ENCODE results near the gene WDFY2.

The WDFY2 gene

DNA sequence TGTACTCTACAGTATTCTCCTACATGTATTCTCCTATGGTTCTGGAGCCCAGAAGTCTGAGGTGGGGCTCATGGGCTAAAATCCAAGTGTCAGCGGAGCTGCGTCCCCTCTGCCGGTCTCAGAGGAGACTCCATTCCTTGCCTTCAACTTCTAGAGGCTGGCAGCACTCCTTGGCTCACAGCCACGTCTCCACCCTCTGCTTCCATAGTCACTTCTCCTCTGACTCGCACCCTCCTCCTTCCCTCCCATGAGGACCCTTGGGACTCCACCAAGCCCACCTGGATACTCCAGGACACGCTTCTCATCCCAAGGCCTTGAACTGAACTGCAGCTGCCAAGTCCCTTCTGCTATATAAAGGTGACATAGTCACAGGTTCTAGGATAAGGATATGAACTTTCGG lies 191.9 kb downstream of the WDFY2 start:
- TF ChIP-seq, protein P1, sequence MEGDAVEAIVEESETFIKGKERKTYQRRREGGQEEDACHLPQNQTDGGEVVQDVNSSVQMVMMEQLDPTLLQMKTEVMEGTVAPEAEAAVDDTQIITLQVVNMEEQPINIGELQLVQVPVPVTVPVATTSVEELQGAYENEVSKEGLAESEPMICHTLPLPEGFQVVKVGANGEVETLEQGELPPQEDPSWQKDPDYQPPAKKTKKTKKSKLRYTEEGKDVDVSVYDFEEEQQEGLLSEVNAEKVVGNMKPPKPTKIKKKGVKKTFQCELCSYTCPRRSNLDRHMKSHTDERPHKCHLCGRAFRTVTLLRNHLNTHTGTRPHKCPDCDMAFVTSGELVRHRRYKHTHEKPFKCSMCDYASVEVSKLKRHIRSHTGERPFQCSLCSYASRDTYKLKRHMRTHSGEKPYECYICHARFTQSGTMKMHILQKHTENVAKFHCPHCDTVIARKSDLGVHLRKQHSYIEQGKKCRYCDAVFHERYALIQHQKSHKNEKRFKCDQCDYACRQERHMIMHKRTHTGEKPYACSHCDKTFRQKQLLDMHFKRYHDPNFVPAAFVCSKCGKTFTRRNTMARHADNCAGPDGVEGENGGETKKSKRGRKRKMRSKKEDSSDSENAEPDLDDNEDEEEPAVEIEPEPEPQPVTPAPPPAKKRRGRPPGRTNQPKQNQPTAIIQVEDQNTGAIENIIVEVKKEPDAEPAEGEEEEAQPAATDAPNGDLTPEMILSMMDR (IDR thresholded peaks at IDR 0.05; ENCODE audit: low read depth, low read length), result no peak
- H3K4me3 ChIP-seq (replicated peaks in 1 of 2; ENCODE audit: low read depth in 2 of 2, low read length in 2 of 2), result no peak overlapping the region
- DNase-seq (ENCODE audit: low read depth in 2 of 2), result no peak

DNA sequence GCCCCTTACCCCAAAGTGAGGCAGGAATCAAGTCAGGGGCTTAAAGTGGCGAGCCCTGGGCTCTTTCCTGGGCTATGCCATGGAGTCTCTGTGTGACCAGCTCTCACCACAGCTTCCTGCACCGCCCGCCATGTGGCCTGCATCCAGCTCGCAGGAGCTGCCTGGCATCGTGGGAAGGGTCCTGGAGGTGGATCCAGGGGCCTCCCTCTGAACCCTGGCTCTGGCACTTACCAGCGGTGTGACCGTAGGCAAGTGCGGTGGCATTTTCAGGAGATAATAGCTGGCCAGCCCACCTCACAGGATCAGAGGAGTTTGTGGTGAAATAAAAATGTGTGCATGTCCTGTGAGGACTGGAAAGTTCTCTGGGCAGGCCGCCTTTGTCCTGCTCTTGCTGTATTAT lies 193.7 kb downstream of the WDFY2 start:
- TF ChIP-seq, protein P1 (IDR thresholded peaks at IDR 0.05; ENCODE audit: low read depth, low read length), result no peak
- no peak for DNase-seq (ENCODE audit: low read depth in 2 of 2)
- H3K4me3 ChIP-seq (replicated peaks in 1 of 2; ENCODE audit: low read depth in 2 of 2, low read length in 2 of 2), result no peak overlapping the region

DNA sequence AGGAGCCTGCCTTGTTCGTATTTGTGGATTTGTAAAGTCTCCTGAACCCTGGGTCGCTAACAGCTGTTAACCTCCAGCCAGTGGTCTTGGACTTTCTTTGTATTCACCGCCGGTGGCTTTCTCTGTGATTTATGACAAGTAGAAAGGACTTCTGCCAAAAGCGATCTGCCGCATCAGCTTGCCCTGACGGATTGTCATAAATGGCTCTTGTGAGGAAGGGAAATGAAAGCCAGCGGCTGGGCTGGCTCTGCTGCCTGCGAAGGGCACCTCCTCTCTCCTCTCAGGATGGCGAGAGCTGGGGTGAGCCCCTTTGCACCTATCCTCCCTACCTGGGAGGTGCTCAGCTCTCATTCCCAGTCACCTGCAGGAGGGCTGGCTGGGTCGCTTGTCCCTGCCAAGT lies 194.1 kb downstream of the WDFY2 start:
- no peak for DNase-seq (ENCODE audit: low read depth in 2 of 2)
- no peak overlapping the region for H3K4me3 ChIP-seq (replicated peaks in 1 of 2; ENCODE audit: low read depth in 2 of 2, low read length in 2 of 2)
- TF ChIP-seq, protein P1 (IDR thresholded peaks at IDR 0.05; ENCODE audit: low read depth, low read length), result no peak

DNA sequence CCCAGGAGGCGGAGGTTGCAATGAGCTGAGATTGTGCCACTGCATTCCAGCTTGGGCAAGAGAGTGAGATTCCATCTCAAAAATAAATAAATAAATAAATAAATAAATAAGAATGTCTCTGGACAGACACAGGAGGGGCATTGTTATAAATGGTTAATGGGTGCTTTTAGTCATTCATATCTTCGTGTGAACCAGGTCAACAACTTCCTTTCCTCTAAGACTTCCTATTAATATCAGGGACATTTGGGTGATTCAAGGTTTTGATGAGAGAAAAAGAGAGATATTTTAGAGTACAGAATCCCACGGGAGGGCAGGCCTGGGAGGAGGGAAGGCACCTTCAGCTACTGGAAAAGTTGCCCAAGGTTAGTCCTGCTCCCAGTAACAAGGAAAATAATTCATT lies 195.8 kb downstream of the WDFY2 start:
- no peak for DNase-seq (ENCODE audit: low read depth in 2 of 2)
- TF ChIP-seq, protein P1 (IDR thresholded peaks at IDR 0.05; ENCODE audit: low read depth, low read length), result no peak
- no peak overlapping the region for H3K4me3 ChIP-seq (replicated peaks in 1 of 2; ENCODE audit: low read depth in 2 of 2, low read length in 2 of 2)

DNA sequence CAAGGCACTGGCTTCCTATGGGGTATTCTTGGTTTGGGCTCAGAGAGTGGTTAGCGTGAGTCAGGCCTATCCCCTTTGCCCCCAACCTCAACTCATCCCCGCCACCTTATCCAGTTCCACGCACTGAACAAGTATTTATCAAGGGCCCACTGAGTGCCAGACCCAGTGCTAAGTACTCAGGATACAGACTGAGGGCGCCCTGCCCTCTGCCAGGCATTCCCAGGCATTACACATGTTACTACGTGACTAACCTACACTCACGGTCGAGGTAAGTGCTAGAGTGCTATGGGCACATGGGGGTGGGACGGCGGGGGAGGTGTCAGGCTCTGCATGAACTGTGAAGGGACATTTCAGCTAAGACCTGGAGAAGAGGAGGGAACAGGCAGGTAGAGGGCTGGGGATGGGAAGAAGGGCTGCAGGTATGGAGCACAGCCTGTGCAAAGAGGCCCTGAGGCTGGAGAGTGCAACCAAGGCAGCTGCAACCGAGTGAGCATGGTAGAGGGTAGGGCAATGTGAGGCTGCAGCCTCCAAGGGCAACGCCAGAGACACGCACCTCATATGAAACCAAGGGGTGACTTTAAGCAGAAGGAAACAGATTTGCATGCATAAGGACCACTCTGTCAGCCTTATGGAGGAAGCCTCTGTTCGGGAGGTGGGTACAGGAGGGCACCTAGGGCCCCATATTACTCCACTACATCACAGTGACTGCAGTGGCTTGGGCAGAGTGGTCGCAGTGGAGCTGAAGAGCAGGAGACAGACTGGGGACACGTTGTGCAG lies 197.2 kb downstream of the WDFY2 start:
- DNase-seq (ENCODE audit: low read depth in 2 of 2), result peak; percentile 33 to 46
- H3K4me3 ChIP-seq (replicated peaks in 1 of 2; ENCODE audit: low read depth in 2 of 2, low read length in 2 of 2), result no peak overlapping the region
- TF ChIP-seq, protein P1 (IDR thresholded peaks at IDR 0.05; ENCODE audit: low read depth, low read length), result peak; percentile 31

DNA sequence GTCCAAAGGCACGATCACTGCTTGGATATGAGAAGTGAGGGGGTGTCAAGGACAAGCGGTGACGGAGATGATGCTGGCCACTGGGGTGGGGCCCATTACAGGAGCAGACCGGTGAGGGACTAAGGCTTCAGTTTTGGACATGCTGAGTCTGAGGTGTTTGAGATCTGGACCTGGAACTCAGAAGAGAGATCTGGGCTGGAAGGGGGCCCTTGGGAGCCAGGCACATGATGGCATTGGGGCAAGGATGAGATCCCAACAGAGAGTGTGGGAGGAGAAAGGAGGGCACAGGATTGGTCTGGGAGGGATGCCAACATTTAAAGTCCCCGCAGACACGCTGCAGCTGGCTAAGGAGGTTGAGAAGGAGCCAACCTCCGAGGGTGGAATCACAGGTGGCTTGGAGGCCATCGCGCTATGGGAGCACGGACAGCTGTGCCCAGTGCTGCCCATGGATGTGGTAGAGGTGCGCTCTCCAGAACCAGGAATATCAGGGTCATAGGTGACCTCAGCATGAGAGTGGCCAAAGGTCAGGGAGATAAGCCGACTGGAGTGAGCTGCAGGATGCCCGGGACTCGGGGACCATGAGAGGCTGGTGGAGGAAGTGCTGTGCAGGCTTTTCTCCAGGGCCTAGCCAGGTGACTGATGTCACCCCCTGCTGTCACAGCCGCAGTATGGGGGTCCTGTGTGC lies 197.9 kb downstream of the WDFY2 start:
- TF ChIP-seq, protein P1 (IDR thresholded peaks at IDR 0.05; ENCODE audit: low read depth, low read length), result no peak
- DNase-seq (ENCODE audit: low read depth in 2 of 2), result no peak
- H3K4me3 ChIP-seq (replicated peaks in 1 of 2; ENCODE audit: low read depth in 2 of 2, low read length in 2 of 2), result no peak overlapping the region
